Stimulated activated CD4-positive, alpha-beta T cell treated with anti-CD3 and anti-CD28 coated beads, Interleukin-4, amount 100 ng/mL, for 1 hour (primary cell): ENCODE results near the gene MRPL46.

ENCODE experiments used
- DNase-seq: peaks from one replicate; pipeline ENCODE4 v3.0.0-alpha.2; 2020

Gene MRPL46

GRCh38 chr15:88467073-88467934 is at the start of gene MRPL46, which contains the start of gene MRPS11:
TSS of gene MRPL46 (minus strand) at chr15:88467388. CDS start at chr15:88467377, 11 bp downstream.
TSS of gene MRPS11 (plus strand) at chr15:88467708. CDS start at chr15:88467718, 10 bp downstream.
- peak; percentile 92 for DNase-seq

DNA sequence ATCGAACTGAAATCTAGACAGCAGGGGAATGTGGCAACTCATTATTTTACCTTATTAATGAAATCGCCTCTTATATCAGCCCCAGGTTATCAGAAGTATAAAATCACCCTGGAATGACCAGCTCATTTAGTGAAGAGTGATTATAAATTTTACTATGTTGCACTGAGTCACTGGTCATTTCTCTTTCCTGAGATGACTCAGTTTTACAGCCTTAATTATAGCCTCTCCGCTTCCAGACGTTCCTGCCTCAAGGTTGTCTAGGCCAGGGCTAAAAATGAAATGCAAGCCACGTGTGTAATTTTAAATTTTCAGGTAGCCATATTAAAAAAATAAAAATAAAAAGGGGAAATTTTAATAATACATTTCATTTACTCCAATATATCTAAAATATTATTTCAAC is 46.0 kb upstream of the MRPL46 start:
- DNase-seq = no peak

GRCh38 chr15:88512601-88513000 is 45.4 kb upstream of the MRPL46 start:
- no peak for DNase-seq

DNA sequence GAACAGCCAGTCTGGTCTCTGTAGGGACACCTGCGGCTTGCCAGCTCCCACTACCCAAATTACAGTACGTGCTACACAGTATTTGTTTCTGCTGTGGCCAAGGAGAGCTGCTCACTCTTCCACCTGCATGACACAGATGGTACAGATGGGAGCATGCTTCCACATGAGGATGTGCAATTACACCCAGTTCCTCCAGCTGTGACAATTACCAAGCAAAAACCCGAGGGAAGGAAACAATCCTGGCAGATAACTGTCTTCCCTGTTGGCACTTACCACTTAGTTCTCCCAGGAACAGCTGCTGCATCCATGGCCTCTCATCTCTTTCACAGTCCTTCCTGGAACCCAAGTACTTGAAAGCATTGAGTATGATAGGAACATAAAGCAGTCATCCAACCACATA is 44.9 kb upstream of the MRPL46 start:
- DNase-seq = no peak

- no peak for DNase-seq
Measured at GRCh38 chr15:88511161-88511560, 44.0 kb upstream of the MRPL46 start.

DNA sequence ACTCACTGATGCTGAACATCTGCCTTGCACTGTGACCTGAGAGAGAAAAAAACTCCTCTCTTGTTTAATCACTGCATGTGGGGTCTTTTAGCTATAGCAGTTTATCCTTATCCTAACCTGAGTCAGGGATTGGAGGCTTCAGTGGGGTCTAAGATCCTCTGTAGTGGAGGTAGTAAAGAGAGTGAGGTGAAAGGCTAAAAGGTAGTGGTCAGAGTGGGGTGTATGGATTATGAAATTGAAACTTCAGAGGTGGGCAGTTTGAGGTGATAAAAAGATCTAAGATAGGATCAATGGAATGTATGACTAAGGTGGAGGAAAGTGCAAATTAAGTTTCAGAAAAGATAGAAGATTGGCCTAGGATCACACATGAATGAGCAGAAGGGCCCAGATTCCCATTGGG is 42.8 kb upstream of the MRPL46 start:
- DNase-seq = no peak

- DNase-seq = no peak
Measured at GRCh38 chr15:88509321-88509720, 42.1 kb upstream of the MRPL46 start.

- no peak for DNase-seq
Measured at GRCh38 chr15:88506628-88507027, 39.4 kb upstream of the MRPL46 start.

DNA sequence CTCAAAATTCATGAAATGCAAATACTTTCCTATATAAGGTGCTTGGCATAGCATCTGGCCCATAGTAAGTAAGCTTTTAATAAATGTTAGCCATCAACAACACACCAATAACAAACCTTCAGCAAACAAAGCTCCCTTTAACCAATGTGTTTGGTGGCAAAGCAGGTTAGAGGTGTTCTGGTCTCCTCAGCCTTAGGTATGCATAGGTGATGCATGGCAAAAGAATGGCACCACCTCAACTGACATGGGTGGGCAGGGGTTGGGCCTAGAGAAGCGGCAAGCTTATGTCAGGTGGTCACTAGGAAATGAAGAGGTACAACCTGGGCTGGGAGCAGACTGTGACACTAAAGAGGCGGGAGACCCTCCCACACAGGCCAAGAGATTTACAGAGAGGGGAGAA is 38.5 kb upstream of the MRPL46 start:
- DNase-seq = no peak

DNA sequence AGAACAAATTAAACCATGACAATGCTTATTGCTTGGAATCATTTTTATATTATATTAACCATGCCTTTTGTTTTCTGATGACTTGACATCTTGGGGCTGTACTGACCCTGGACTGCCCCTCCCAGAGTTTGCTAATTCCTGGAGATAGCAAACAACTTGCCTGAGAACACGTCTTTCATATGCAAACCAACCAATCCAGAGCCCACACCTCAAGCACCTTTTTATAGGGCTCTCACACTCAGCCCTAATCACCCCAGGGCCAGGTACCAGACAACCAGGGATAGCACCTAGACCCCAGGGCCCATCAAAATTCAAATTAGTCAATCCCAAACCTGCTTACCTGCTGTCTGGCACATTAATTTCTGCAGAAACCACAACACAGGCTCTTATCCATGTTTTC is 37.3 kb upstream of the MRPL46 start:
- DNase-seq = no peak

- DNase-seq = no peak
Measured at GRCh38 chr15:88498996-88499395, 31.8 kb upstream of the MRPL46 start.

- no peak for DNase-seq
Measured at GRCh38 chr15:88497109-88497765, 30.0 kb upstream of the MRPL46 start.

DNA sequence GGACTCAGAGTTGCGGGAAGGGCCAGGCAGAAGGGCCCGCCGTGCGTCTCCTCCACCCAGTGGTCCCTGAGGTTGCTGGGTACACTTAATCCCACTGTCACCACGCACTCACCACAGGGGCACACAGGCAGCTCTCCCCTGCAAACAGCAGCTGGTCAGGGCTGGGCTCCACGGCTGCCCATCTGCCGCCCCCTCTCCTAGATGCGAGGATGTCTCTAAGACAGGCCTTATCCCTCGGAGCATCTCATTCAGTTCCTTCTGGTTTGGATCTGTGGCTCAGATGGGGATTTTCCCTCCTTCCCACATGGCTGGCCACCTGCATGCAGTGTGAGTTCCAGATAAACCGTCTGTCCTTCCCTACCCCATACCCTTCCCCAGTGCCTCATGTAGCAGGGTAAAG is 26.7 kb upstream of the MRPL46 start:
- DNase-seq = no peak

GRCh38 chr15:88491158-88491557 is 24.0 kb upstream of the MRPL46 start:
- no peak for DNase-seq

GRCh38 chr15:88490036-88490435 is 22.8 kb upstream of the MRPL46 start:
- no peak for DNase-seq

DNA sequence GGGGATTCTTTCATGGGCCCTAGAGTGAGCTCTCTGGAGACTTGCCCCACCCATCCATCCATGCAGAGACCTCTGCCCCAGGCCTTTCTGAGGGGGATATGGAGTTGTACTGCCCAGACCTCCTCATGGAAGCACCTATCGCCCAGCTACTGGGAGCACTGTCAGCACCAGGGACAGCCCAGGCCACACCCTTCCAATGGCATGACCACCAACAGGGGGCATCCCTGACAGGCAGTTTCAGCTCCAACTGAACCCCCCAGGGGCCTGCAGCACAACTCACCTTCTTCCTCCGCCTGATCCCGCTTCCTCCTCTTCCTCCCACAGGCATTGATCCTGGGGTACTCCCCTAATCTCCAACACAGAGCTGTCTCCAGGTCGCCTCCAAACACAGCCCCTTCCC is 22.1 kb upstream of the MRPL46 start:
- no peak for DNase-seq

DNA sequence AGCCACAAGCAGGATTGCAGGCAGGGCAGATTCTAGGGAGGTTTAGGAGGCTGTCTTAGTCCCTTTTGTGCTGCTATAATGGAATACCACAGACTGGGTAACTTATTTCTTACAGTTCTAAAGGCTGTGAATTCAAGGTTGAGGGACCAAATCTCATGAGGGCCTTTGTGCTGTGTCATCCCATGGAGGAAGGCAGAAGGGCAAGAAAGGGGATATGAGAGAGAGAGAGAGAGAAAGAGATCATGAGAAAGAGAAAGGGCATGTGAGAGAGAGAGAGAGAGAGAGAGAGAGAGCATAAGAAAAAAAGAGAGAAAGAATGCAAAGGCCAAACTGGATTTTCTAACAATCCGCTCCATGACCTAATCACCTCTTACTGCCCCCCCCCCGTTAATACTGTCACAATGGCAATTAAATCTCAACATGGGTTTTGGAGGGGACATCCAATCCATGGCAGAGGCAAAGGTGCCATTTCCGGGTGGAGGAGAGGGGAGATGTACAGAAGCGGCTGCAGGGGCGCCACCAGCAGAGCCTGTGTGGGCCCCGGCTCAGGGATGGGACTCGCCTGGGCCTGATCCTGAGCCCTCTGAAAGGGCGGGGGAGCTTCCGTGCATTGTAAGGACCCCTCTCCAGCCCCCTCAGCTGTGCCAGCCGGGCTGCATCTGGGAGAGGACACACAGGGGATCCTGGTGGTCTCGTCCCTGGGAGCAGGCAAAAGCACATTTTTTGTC is 20.8 kb upstream of the MRPL46 start:
- no peak for DNase-seq

DNA sequence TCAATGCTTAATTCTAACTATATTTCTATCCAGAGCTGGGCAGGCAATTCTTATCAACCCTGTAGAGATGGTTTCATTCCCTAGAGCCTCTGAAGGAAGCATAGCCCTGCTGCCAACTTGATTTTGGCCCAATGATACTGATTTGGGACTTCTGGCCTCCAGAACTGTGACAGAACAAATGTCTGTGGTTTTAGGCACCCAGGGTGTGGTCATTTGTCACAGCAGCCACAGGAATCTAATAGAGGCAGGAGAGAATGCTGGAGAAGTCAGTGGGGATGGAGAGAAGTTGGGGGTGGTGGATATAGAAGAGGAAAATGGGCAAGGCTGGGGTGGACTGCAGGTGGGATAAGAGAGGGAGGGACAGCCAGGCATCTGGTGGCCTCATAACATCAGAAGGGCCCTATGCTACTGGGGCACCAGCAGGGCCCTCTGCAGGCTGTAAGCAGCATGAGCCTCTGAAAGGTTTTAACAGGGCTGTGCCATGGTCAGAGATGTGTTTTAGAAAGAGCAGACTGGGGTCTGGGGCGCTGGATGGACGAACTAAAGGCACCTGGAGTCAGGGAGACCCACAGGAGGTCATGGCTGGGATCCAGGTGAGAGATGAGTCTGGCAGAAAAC is 20.1 kb upstream of the MRPL46 start:
- DNase-seq = no peak

- DNase-seq = no peak
Measured at GRCh38 chr15:88484682-88485331, 17.6 kb upstream of the MRPL46 start.

GRCh38 chr15:88482263-88482662 is 15.1 kb upstream of the MRPL46 start:
- DNase-seq = no peak

DNA sequence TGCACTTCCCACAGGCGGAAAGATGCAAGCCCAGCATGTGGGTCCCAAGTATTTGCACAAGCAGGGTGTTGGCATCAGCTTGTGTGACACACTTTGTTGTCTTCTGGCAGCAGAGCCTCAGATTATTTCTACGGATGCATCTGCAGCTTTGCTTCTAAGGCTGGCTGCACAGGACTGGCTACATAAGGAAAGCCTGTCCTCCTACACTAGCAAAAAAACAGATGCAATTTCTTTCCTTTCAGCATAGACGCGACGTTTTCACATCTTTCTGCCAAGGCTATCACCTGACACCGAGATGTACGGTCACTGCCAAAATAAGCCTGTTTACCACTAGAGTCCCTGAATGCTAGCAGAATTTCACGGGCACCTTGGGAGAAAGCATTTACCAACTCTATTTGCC is 13.8 kb upstream of the MRPL46 start:
- no peak for DNase-seq

DNA sequence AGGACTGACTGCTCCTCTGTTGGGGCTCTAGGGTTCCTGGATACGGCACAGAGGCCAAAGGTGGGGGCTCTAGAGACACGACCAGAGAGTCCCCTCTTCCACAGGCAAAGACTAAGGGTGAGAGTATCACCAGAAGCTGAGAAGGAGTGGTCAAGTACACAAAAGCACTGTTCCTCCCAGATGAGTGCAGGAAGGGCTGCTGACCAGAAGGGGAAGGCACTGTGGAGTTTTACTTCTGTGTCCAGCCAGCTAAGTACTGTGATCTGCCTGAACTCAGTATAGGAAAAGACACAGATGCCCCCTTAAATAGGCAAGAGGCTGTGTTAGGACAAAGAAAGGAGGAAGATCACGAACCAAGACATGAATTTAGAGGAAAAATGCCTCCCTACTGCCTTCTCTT is 12.0 kb upstream of the MRPL46 start:
- no peak for DNase-seq

GRCh38 chr15:88477904-88478303 is 10.7 kb upstream of the MRPL46 start:
- DNase-seq = no peak
